ENCODE results near the gene INO80D.
"Not testable (repeated sequence)": the region's sequence is repeated elsewhere in the genome, so short reads cannot be mapped to it uniquely, and the experiment has no call there.

INO80D gene

GRCh38 chr2:205976934-205977659 is 108.9 kb downstream of the INO80D start:
- not testable (repeated sequence) for DNase-seq (ENCODE audit: low read depth)

- DNase-seq (ENCODE audit: low read depth): no peak
These were observed 109.7 kb downstream of the INO80D start for GRCh38 chr2:205976120-205976814.

GRCh38 chr2:205975082-205975949 is 110.7 kb downstream of the INO80D start:
- peak; percentile 12 for DNase-seq (ENCODE audit: low read depth)

DNA sequence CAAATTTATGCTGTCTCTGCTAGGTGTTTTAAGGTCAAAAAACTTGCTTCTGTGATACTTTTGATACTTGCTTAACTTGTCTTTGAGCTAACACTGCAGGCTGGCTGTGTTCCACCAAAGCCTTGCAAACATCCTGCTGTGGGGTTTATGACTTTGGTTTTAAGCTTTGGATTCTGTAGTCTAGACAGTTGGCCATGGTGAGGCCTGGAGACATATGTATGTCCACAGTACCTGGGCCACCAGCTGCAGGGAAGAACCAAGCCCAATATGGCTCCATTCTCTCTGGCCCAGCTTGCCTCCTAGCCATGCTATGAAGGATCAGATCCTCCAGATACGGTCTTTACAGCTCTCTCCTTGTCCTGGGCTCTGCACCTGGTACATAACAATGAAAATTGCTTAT is 113.9 kb downstream of the INO80D start:
- DNase-seq (ENCODE audit: low read depth): no peak

- no peak for DNase-seq (ENCODE audit: low read depth)
These were observed 115.6 kb downstream of the INO80D start for GRCh38 chr2:205970348-205970747.

- no peak for DNase-seq (ENCODE audit: low read depth)
These were observed 116.4 kb downstream of the INO80D start for GRCh38 chr2:205969584-205969983.

DNA sequence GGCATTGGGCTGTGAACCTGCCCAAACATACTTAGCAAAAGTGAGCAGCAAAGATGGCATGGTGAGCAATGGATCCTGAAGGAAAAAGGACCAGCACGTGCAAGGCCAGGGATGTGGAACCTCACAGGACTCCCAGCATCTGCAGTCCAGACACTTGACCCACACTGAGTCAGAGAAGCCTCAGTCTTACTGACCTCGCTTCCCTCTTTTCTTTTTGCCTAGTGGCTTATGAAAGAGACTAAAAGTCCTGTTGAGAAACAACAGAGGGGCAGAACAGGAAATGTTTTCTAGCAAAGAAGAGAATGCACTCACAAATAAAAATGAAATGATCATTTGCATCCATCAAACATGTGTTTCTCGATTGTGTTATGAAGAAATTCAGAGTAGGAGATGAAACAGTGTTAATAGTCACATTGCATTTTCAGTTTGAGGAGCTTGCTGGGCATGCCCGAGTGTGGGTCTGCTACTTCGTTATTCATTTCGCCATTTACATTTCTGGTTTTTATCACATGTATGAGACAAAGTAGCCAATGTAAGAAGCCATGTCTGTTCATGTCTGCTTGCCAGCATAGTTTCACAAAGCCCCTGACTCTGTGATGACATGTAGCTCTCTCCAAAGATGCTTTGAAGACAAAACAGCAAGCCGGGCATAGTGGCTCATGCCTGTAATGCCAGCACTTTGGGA is 118.4 kb downstream of the INO80D start:
- no peak for DNase-seq (ENCODE audit: low read depth)

DNA sequence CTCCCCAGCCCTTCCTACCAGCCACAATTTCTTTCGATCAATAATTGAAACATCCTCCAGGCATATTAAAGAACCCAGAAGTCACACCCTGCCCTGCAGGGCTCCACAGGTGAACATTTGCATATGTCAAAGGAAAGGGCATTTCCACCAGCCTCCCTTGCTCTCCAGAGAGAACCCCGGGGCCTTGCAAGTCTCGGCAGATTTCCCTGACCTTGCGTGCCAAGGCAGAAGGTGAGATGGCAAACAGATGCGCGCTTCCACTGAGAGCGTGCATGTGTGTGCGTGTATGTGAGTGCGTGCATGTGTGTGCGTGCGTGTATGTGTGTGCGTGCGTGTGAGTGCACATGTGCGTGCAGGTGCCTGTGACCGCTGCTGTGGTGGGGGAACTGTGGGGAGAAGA is 120.3 kb downstream of the INO80D start:
- DNase-seq (ENCODE audit: low read depth): no peak

DNA sequence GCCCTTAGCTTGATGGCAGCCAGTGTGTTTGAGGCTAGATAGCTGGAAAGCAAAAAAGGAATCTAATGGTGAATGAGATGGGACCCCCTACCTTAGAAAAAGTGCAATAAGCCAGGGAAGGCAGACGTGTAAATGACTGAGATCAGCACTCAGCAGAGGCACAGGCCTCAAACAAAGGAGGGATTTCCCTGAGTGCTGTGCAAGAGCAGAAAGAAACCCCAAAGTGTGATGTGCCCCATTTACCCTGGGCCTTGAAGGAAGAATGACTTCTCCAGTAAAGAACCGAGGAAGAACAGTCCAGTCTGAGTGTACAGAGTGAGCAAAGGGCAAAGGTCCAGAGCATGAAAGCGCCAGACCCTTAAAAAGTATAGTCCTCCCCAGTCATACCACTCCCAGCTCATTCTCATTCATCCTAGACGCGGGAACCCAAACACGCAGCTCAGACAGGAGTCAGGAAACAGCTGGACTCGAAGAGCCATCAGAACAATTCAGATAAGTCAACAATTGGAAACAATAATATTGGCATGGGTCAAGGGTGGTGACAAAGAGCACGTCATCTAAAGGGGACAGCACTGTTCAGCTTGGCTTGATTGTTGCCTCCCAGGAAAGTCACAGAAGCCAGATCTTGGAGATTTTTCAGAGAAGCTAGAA is 121.7 kb downstream of the INO80D start:
- DNase-seq (ENCODE audit: low read depth): no peak

- no peak for DNase-seq (ENCODE audit: low read depth)
These were observed 126.5 kb downstream of the INO80D start for GRCh38 chr2:205959521-205959920.

DNA sequence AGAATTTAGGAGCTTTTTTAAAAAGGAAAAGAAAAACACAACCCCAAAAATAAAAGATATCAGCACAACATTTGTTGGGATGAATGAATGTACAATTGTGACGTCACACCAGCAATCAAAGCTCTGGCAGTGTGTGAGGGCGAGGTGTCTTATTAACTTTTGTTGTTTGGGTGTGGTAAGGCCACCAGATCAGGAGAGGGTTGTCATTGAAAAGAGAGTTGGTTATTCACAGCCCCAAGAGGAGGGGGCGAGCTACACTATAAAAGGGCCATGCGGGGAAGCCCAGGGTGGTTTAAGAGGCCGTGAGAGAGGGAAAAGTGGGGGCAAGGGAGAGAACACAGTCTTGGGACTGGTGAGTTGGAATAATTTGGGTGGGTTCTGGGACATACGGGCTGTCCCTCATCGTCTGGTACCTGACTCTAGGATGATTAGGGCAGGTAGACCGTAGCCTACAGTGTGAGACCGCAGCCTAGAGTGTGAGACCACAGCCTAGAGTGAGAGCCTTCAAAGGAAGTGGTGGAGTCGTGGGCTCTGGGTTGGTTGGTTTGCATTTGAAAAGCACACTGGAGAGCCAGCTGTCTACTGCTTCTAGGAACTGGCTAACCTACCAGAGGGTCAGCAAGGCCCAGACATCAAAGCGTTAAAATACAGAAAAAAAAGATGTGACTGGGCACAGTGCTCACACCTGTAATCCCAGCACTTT is 128.4 kb downstream of the INO80D start:
- no peak for DNase-seq (ENCODE audit: low read depth)

GRCh38 chr2:205954707-205955106 is 131.3 kb downstream of the INO80D start:
- no peak for DNase-seq (ENCODE audit: low read depth)

DNA sequence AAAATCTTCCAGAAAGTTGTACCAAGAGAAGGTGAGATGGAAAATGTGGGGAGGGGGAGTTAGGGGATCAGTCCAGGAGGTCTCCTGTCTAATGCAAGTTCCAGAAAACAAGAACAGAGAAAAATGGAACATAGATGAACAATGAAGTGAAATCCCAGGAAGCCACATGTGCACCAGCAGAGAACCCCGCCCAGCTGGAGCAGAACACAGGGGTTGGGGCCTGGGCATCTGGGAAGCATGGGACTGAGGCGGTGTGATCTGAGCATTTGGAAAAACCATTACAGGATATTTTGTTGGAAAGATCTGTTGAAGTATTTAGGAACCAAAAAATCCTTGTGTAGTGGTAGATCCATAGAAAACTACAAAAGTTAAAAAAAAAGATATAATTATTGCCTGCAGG is 133.7 kb downstream of the INO80D start:
- no peak for DNase-seq (ENCODE audit: low read depth)

- DNase-seq (ENCODE audit: low read depth): no peak
These were observed 137.1 kb downstream of the INO80D start for GRCh38 chr2:205948883-205949282.

DNA sequence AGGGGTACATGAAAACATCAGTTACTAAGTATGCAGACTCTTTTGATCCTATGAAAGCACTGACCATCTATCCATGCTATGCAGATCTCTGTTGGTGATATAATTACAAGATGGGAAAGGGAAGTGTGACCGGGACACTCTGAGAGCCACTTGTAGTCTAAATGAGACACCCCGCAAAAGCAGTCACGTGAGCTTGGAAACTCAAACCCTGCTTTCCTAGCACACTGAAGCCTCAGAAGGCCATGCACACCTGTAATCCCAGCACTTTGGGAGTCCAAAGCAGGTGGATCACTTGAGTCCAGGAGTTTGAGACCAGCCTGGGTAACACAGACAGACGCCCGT is 137.5 kb downstream of the INO80D start:
- no peak for DNase-seq (ENCODE audit: low read depth)

- DNase-seq (ENCODE audit: low read depth): peak; percentile 72
These were observed 138.1 kb downstream of the INO80D start for GRCh38 chr2:205947621-205948495.

DNA sequence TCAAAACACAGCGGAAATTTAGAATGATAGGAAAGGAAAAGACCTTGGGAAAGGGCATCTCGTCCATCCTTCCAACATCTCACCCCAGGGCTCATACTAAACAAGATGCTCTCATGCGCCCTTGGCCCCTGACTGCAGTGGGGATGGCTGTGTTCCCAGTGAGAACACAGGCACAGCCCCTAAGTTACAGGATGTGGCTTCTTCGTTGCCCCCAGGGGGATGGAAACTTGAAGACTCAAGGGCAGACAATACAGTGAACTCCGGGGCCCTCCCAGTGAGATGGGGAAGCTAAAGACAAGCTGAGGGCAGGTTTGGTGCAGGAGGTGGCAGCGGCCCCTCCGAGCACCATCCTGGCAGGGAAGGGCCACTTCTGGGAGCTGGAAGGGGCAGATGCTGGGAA is 139.7 kb downstream of the INO80D start:
- DNase-seq (ENCODE audit: low read depth): no peak

All from fibroblast of gingiva (primary cell).